ENCODE data around the gene ANK3.

ANK3 gene

GRCh38 chr10:60343254-60343653, 46.4 kb downstream of the ANK3 start:
- no peak for DNase-seq (ENCODE audit: low spot score)

- DNase-seq (ENCODE audit: low spot score) = no peak
Measured at GRCh38 chr10:60341969-60342368, 47.7 kb downstream of the ANK3 start.

- DNase-seq (ENCODE audit: low spot score) = no peak
Measured at GRCh38 chr10:60340973-60341372, 48.7 kb downstream of the ANK3 start.

- DNase-seq (ENCODE audit: low spot score) = no peak
Measured at GRCh38 chr10:60339757-60340156, 49.9 kb downstream of the ANK3 start.

- DNase-seq (ENCODE audit: low spot score) = no peak
Measured at GRCh38 chr10:60338786-60339185, 50.9 kb downstream of the ANK3 start.

GRCh38 chr10:60338002-60338564, 51.6 kb downstream of the ANK3 start:
- no peak for DNase-seq (ENCODE audit: low spot score)

GRCh38 chr10:60336901-60337630, 52.6 kb downstream of the ANK3 start:
- no peak for DNase-seq (ENCODE audit: low spot score)

- peak; percentile 69 for DNase-seq (ENCODE audit: low spot score)
Measured at GRCh38 chr10:60335708-60336107, 54.0 kb downstream of the ANK3 start.

- DNase-seq (ENCODE audit: low spot score) = no peak
Measured at GRCh38 chr10:60334991-60335390, 54.7 kb downstream of the ANK3 start.

- DNase-seq (ENCODE audit: low spot score) = no peak
Measured at GRCh38 chr10:60332371-60332770, 57.3 kb downstream of the ANK3 start.

GRCh38 chr10:60331886-60332285, 57.8 kb downstream of the ANK3 start:
- DNase-seq (ENCODE audit: low spot score) = no peak

GRCh38 chr10:60323162-60323561, 66.5 kb downstream of the ANK3 start:
- no peak for DNase-seq (ENCODE audit: low spot score)

- no peak for DNase-seq (ENCODE audit: low spot score)
Measured at GRCh38 chr10:60320666-60321065, 69.0 kb downstream of the ANK3 start.

- DNase-seq (ENCODE audit: low spot score) = no peak
Measured at GRCh38 chr10:60316029-60316428, 73.6 kb downstream of the ANK3 start.

GRCh38 chr10:60315311-60315710, 74.4 kb downstream of the ANK3 start:
- no peak for DNase-seq (ENCODE audit: low spot score)

- no peak for DNase-seq (ENCODE audit: low spot score)
Measured at GRCh38 chr10:60314069-60314940, 75.4 kb downstream of the ANK3 start.

- no peak for DNase-seq (ENCODE audit: low spot score)
Measured at GRCh38 chr10:60313589-60313952, 76.1 kb downstream of the ANK3 start.

- DNase-seq (ENCODE audit: low spot score) = no peak
Measured at GRCh38 chr10:60312818-60313588, 76.7 kb downstream of the ANK3 start.

- DNase-seq (ENCODE audit: low spot score) = no peak
Measured at GRCh38 chr10:60311821-60312220, 77.9 kb downstream of the ANK3 start.

- DNase-seq (ENCODE audit: low spot score) = no peak
Measured at GRCh38 chr10:60310740-60311139, 78.9 kb downstream of the ANK3 start.

- no peak for DNase-seq (ENCODE audit: low spot score)
Measured at GRCh38 chr10:60309891-60310290, 79.8 kb downstream of the ANK3 start.

- no peak for DNase-seq (ENCODE audit: low spot score)
Measured at GRCh38 chr10:60309371-60309770, 80.3 kb downstream of the ANK3 start.

Data from pons (tissue), 1 donor.